Effector CD4-positive, alpha-beta T cell (primary cell): ENCODE results near the gene ARRB1.

Experiments
- DNase-seq: peaks from one replicate; pipeline ENCODE4 v3.0.0-alpha.2; 2020

Gene ARRB1

DNA sequence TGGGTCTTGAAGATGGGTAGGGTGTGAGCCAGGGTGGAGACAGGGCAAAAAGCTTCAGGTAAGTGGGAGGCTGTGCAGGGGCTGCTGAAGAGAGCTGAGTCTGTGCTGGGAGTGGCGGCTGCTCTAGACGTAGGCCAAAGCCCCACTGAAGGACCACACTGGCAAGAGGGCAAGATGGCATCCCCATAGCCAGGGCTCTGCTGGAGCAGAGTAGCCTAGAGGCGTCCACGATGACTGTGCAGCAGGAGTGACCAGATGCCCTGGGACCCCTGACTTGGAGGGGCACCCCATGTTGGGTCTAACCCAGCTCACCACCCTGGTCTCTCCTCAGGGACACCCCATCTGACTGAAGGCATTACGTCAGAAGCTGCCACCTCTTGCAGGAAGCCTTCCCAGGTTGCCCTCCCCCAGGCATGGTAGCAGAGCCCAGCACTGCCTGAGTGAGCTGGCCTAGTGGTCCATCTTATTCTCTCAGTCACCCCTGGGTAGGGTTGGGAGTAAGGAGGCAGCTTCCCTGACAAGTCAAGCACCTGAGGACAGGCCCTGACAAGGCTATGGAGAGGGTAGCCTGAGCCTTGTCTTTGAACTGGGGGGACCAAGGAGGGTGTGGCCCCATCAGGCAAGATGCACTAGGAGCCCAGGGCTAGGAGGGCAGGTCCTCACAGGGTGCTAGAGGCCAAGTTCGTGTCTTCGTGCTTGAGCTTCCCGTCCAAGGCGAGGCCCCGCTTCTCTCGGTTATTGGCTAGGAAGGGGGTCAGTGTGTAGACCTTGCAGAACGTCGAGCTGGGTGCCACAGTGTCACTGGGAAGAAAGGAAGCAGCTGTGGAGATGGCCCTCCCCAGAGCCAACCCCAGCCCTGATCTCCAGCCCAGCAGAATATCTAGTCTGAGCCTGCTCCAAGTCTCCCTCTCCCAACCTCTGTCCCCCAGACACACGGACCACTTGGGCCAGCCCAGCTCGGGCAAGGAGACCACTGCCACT, 77.8 kb downstream of the ARRB1 start:
- no peak for DNase-seq

DNA sequence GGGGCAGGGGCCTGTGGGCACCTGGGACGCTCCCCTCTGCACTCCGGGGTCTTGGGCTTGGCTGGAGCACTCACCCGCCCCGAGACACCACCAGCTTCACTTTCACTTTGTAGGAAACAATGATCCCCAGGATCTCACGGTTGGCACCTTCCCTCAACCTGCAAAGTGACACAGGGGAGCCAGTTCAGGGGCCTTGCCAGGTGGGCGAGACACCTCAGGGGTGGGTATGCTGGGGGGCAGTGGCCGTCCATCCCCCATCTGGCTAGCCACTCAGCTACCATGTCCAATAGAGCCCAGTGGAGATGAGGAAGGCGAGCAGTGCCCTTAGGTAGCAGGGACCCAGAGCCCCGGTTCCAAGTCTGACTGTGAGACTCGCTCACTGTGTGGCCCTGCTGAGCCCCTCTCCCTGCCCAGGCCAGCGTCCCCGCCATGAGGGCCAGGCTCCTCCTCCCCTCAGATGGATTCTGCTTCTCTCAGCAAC, 78.6 kb downstream of the ARRB1 start:
- DNase-seq: no peak

DNA sequence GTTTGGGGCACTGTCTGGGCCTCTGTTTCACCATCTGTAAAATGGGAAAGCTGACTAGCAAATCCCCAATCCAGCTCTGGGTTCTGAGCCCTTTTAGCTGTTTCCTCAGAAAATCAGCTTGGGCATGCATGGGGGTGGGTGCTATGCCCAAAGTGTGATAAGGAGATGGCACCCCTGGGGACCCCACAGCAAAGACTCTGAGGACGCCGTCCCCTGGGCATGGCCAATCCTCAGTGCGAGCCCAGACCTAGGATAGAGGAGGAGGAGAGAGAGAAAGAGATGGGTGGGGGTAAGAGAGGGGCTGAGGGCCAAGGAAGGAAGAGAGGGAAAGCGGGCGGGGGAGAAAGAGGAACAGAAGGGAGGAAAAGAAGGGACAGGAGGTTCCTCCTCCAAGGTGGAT, 79.1 kb downstream of the ARRB1 start:
- no peak for DNase-seq

DNA sequence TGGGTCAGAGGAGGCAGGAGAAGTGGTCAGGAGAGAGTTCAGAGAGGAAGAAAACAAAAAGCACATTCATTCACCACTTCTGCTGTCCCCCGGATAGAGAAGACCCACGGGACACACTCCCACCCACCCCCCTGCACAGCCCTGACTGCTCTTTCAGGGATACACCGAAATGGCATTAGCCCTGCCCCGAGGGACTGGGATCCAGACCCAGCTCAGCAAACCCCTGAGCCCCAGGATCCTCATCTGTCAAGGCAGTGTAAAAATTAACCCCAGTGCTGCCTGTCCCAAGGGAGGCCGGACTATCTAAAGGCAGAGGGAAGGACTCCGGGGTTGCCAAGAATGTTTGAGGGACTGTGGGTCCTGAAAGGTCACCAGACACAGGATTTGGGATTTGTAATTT, 79.7 kb downstream of the ARRB1 start:
- no peak for DNase-seq

DNA sequence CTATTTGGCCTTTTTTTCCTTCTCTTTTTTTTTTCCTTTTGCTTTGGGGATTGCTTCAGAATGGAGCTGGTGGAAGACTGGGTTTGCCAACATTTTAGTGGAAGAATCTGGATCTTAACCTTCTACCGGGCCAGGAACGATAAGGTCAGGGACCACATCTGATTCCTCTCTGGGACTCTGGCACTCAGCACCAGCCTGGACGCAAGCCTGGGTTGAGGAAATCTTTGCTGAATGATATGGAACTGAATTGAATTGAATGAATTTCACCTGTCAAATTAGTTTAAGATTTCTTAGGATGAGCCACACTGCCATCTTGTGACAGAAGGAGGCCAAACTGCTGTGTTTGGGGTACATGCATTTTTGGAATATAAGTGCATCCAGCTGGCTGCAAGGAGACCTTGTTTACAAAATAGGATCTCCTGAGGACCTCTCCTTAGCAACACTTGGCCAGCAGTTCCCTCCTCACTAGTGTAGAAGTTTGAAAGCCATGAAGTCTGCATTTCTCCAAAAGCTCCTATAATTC, 80.5 kb downstream of the ARRB1 start:
- no peak for DNase-seq

DNA sequence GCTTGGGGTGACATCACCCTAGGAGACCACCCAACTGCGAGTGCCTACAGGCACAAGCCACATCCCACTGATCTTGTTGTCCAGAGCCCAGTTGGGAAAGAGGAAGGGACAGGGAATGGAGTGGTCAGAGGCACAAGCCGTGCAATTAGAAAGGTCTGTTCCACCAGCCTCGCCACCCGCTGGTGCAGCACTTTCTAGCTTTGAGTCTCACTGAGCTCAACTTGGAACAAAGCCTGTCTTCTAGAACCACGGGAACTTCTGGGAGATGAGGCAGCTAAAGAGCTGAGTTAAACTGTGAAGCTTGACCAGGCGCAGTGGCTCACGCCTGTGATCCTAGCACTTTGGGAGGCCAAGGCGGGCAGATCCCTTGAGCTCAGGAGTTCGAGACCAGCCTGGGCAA, 81.6 kb downstream of the ARRB1 start:
- DNase-seq: no peak

DNA sequence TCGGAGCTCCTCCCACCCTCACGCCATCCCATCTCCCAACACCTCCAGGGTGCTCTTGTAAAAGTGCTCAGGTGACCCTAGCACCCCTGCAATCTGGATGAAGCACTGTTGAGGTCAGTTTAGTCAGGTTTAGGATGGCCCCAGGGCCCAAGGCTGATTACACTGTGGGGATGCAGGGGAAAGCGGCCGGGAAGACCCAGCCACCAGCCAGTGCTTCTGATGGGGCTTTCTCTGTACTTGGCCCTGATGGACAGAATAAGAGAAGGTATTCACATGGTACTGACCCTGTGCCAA, 82.1 kb downstream of the ARRB1 start:
- DNase-seq: no peak

DNA sequence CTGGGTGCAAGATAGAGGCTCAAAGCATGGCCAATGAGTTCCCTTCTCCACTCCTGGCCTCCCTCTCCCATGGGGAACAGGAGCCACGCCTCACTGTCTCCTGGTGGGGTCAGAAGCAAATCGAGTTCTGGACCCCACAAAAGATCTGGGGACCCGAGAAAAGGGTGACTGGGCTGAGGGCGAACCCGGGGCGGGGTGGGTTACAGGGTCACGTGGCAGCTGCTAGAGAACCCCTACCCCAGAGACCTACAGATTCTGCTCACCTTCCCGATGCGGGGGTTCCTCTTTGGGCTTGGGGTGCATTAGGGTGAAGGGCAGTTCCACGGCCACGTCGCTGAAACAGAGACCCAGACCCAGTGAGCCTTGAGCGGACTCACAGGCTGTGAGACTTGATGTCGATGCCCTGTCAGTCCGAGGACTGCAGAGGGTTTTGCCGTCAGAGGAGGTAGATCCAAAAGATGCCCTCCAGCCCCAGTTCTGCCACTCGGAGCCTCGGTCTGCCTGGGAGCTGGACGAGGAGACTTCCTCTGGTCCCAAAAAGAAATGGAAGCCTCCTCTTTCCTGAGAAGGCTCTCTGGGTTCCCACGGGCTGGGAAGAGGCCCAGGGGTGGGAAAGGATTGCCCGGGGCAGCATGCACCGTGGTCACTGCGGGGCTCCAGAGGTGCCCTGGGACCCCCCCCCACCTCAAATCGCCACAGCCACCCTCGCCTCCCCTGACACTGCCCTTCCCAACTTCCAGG, 82.7 kb downstream of the ARRB1 start:
- DNase-seq: no peak

DNA sequence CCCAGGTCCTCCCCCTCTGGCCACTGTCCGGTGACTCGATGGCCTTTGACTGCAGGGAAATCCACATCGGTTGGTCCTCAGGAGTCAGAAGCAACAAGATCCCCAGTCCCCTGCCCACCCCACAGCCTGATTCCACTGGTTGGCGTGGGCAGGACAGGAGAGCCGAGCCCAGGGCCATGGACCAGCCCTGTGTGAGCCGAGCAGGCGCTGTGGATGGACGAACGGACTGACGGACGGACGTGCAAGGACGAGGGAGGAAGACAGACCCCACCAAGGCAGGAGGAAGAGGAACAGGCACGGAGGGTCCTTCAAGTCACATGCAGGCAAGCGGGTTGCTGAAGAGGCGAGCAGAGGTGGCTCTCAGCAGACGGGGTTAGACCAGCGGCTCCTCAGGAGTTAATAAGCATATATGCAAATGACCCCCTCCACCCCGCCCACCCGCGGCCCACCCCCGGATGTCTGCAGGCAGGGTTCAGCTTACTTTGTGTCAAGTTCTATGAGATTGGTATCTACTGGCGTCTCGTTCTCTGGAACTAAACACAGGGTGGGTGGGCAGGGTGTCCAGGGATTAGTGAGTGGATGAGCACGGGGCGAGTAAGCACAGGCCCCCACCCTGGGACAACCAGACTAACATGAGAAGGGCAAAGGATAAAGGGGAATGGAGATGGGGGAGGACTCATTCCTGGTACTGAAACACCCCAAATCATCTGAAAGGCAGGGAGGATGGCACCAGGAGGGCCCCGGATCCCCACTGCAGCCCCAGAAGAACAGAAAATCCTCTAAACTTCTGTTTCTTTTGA, 84.1 kb downstream of the ARRB1 start:
- DNase-seq: no peak

DNA sequence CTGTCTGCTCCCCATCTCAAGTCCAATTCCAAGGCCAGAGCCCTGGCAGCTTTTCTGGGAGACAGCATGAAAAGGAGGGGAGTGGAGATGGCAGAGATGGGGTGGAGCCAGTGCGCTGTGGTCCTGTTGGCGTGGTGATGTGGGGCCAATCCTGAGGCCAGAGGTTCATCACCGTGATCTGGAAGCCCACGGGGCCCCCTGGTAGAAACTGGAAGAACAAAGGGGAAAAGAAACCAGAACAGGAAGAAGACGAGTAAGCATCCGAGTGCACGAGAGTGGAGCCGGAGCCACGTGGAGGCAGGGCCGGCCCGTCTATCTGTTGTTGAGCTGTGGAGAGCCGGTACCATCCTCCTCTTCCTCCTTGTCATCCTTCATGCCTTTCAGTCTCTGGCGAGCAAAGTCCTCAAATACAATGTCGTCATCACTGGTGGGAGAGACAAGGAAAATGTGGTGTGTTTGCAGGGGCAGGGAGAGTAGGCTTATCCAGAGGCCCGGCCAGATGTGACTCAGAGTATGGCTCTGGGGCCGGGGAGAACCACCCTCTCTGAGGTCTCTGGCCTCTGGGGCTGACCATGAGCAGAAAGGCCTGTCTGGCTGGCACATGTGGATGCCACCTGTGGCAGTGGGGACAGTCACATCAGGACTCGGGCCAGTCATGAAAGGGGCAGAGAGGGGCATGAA, 85.5 kb downstream of the ARRB1 start:
- DNase-seq: no peak

DNA sequence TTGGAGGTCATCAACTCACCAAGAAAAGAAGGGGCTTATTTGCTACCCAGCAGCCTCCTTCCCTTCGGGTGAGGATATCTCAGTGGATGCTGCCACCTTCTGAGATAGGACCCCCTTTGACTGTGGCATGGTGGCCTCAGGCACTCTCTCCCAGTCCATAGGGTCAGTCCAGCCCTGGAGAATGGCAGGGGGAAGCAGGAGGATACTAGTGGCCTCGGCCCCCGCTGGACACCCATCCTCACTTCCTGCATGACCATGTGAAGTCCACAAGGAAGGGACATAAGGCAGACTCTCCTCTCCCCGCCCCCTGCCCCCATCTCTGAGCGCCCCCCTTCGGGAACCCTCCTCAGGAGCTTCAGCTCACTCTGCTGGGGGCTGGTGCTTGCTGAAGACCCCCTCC, 86.5 kb downstream of the ARRB1 start:
- no peak for DNase-seq

DNA sequence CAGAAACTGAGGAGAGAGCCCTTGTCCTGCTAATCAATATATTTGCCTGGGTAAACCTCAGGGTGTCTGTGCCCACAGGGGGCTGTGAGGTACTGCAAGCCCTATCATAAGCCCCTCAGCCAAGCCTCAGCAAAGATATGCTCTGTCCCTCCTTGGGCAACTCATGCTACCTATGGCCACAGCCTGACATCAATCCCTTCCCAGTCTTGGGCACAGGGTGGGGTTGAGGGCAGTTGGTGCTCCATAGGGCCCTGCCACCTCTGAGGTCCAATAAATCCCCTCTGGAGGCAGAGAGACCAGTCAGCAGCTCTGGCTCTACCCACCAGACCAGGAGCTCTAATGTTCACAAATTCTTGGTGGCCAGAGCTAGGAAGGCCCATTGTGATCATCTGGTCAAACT, 87.1 kb downstream of the ARRB1 start:
- DNase-seq: no peak

DNA sequence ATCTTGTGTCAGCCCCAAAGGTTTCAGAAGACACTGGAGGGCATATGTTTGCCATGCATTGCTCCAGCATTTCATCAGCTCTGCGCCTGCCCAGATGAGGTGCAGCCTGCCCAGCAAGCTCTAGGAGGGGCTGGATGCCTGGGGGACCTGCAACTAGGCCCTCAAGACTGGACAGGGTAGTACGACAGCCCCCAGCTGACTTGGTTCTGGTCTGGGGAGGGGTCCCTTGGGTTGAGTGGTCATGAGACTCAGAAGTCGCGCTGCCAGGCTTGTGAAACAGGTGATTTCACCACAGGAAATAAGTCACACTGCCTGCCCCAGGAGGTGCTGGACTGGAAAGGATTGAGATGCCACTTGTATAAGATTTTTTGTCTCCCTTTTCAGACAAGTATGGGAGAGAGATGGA, 87.5 kb downstream of the ARRB1 start:
- DNase-seq: no peak

DNA sequence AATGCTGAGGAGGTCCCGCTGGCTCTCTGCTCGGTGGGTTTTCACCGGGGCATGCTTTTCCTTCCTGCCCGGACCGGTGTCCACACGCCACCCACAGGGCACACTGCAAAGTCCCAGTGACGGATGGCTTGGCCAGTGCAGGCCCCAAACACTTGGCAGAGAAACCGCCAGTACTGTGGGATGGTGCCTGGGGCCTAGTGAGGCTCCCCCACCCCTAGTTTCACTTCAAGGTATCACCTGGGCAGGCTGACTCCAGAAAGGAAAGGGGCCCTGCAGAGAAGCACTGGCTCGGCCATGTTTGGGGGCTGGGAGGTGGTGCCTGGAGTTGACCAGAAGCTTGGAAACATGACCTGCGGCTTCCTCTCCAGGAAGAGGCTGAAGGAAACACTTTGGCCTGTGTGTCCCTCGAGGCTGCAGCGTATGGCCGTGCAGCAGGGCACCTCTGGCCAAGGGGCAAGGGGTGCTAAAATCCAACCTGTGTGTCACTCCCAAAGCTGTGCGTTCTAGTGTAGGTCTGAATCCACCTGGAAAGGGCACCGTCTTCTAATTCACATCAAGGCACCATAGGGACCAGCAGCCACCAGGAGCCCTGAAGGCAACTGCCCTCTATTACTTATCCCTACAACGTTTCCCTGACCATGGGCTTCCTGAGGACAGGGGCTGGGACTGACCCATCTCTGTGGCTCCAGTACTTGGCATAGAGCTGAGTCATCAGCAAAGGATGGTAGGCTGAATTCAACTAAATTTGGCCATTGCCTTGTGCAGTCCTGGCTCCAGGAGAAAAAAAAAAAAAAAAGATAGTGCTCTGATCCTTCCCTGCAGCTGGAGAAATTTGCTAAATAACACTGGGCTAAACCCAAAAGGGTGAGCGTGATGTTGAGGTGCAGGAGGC, 88.3 kb downstream of the ARRB1 start:
- no peak for DNase-seq

DNA sequence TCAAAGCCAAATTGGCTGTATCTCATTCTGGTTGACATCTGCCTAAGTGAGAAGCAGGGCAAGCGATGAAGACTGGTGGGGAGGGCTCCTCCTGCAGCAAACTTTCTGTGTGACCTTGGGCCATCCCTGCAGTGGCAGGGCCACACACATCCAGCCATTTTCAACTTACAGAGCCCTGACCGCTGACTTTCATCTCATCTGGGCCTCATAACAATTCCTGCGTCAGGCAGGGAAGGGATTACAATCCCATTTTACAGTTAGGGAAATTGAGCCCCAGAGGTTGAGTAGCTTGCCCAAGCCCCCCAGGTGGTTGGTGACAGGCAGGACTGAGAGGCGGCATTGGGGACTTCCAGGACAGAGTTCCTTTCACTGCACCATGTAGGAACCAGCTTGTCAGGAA, 89.0 kb downstream of the ARRB1 start:
- DNase-seq: no peak

DNA sequence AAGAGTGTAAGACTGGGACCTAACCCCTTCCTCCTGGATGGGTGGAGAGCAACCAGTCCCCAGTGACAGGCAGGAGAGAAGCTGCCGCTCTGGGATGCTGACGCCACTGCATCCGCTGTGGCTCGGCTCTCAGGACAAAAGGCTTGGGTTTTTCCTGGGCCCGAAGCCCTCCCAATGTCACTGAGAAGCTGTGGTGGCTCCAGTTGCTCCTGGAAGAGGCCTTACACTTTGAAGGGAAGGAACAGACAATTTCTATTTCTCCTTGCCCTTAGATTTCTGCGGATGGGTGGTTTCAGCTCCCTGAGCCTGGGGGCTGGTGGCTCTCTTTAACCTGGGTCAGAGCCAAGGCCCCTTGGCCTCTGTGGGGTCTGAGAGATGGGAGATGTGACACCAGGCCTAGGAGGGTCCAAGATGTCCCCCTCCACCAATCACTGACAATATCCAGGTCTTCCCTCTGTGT, 89.5 kb downstream of the ARRB1 start:
- no peak for DNase-seq

DNA sequence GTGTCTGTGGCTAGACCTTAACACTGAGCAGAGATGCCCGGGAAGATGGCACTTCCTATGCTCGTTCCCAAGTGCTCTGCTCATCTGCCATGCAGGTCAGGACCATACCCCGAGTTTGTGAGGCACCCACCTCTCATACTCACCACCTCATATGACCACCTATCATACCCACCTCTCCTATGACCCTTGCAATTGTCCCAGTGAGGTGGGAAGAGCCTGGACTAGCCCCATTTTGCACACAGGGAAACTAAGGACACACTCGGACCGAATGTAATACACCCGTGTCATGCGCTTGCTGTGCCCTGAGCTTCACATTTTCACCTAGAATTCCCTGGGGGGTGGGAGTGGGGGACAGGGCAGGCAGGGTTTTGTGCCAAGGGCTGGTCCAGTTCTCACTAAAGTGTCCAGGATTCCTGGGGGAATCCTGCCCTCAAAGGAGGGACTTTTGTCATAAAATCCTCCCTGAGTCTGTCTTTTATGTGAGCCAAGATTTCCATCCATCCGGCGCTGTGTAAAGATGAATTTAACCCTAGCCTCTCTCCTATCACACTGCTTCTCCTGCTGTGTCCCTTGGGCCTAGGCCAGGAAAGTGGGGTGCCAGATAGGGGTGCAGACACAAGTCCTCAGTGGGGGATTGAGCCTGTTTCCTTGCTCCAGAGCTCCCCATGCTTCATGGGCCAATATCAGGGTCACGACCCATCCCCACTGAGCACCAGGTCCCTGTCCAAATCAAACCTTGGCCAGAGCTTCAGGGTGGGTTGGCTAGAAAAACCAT, 90.9 kb downstream of the ARRB1 start:
- DNase-seq: no peak

DNA sequence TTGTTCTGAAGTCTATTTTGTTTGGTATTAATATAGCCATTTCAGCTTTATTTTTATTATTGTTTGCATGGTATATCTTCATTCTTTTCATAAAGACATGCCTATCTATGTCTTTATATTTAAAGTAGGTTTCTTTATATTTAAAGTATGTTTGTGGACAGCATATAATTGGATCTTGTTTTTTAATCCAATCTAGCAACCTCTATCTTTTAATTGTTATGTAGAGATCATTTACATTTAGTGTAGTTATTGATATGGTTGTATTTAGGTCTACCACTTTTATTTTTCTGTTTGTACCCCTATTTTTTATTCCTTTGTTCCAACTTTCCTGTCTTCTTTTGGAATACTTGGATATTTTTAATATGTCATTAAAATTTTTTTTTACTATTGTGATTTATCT, 97.1 kb downstream of the ARRB1 start:
- no peak for DNase-seq

DNA sequence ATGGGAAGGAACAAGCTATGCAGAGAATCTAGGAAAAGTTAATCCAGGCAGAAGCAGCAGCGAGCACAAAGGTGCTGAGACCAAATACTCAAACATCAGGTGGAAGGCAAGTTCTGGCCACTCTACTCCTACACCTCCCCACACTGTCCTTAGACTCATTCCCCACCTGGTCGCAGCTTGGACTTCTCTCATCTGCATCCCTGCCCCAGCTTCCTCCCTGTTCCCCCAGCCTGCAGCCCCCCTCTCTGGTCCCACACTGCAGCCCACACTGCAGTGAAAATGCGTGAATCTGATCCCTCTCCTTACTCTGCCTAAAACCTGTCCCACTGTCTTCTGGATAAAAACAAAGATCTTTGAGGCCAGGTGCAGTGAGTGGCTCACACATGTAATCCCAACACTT, 101.8 kb downstream of the ARRB1 start:
- DNase-seq: no peak

DNA sequence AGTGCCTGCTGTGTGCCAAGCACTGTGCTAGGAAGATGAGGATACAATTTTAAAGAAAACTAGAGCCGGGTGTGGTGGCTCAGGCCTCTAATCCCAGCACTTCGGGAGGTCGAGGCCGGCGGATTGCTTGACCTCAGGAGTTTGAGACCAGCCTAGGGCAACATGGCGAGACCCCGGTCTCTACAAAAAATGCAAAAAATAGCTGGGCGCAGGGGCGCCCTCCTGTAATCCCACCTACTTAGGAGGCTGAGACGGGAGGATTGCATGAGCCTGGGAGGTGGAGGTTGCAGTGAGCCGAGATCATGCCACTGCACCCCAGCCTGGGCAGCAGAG, 102.6 kb downstream of the ARRB1 start:
- no peak for DNase-seq
